ENCODE data around the gene HNF1B.

The HNF1B gene

GRCh38 chr17:37671824-37672547 lies 72.9 kb downstream of the HNF1B start:
- no peak overlapping the region for H3K9ac ChIP-seq (ENCODE audit: low read length)
- no peak for DNase-seq
- no peaks in the 10 kb centered on the region for H3K36me3 ChIP-seq (replicated peaks; ENCODE audit: insufficient read depth, low read length)
- no peaks in the 10 kb centered on the region for H3K4me1 ChIP-seq (ENCODE audit: low read length)
- H3K4me3 ChIP-seq (ENCODE audit: low read length), result no peak overlapping the region
- no peak overlapping the region for H3K27ac ChIP-seq (ENCODE audit: low read length)
- no peaks in the 10 kb centered on the region for H3K9me3 ChIP-seq (replicated peaks; ENCODE audit: insufficient read depth, low read length)
- no peaks in the 10 kb centered on the region for H4K20me1 ChIP-seq (ENCODE audit: insufficient read depth, low read length)
- H2AFZ ChIP-seq (ENCODE audit: low read length), result no peak overlapping the region
- H3K79me2 ChIP-seq (ENCODE audit: low read length), result no peaks in the 10 kb centered on the region
- no peaks in the 10 kb centered on the region for H3K27me3 ChIP-seq (replicated peaks; ENCODE audit: insufficient read depth, low read length)
- TF ChIP-seq, protein P1, sequence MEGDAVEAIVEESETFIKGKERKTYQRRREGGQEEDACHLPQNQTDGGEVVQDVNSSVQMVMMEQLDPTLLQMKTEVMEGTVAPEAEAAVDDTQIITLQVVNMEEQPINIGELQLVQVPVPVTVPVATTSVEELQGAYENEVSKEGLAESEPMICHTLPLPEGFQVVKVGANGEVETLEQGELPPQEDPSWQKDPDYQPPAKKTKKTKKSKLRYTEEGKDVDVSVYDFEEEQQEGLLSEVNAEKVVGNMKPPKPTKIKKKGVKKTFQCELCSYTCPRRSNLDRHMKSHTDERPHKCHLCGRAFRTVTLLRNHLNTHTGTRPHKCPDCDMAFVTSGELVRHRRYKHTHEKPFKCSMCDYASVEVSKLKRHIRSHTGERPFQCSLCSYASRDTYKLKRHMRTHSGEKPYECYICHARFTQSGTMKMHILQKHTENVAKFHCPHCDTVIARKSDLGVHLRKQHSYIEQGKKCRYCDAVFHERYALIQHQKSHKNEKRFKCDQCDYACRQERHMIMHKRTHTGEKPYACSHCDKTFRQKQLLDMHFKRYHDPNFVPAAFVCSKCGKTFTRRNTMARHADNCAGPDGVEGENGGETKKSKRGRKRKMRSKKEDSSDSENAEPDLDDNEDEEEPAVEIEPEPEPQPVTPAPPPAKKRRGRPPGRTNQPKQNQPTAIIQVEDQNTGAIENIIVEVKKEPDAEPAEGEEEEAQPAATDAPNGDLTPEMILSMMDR (IDR thresholded peaks at IDR 0.05; ENCODE audit: low read length), result no peak
- no peak for TF ChIP-seq EZH2phosphoT487 (IDR thresholded peaks at IDR 0.05; ENCODE audit: low read length)
- TF ChIP-seq EZH2 (optimal IDR thresholded peaks at IDR 0.05; ENCODE audit: low read depth, low read length), result no peak
- H3K9me2 ChIP-seq (replicated peaks; ENCODE audit: insufficient read depth, low read length), result no peaks in the 10 kb centered on the region
- no peaks in the 10 kb centered on the region for H3F3A ChIP-seq (ENCODE audit: insufficient read depth, low read length)
- no peak overlapping the region for H3K4me2 ChIP-seq (ENCODE audit: low read depth, low read length)

DNA sequence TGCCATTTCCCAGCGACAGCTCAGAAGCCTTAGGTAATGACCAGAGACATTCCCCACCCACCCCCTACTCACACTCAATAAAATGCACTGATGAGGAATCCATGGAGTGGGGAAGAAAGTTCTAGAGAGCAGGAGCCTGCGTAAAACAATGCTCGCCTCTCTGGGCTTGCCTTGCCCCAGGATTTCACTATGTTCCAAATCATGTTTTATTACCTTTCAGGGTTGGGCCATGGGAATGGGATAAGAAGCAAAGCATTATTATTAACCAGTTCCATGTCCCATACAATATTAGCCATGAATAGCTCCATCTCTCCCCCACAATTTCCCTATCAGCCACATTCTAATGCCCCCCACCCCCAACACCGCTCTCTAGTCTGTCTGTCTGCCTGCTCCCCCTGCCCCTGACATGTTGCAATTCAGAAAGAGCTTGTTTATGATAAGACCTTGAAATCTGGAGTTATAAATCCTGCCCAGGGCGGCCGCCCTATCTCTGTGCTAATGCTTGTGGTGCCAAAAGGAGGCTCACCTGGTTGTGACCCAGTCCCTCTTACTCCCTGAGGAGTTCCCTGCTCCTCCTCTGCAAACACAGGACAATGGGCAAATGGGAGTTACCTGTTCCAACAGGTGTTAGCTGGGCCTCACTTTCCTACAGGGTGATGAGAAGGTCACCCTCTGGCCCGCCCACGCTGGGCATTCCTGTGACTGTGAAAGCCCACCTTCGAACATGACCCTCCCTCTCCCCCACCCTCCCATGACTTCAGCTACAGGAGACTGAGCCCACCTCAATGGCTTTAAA lies 73.6 kb downstream of the HNF1B start:
- Histone ChIP-seq H3F3A (ENCODE audit: insufficient read depth, low read length) (no peaks in the 10 kb centered on the region), H2AFZ (ENCODE audit: low read length) (no peak overlapping the region), H3K9me2 (replicated peaks; ENCODE audit: insufficient read depth, low read length) (no peaks in the 10 kb centered on the region), H3K4me1 (ENCODE audit: low read length) (no peaks in the 10 kb centered on the region), H3K4me3 (ENCODE audit: low read length) (no peak overlapping the region), H4K20me1 (ENCODE audit: insufficient read depth, low read length) (no peaks in the 10 kb centered on the region), H3K9me3 (replicated peaks; ENCODE audit: insufficient read depth, low read length) (no peaks in the 10 kb centered on the region), H3K36me3 (replicated peaks; ENCODE audit: insufficient read depth, low read length) (no peaks in the 10 kb centered on the region), H3K27me3 (replicated peaks; ENCODE audit: insufficient read depth, low read length) (no peaks in the 10 kb centered on the region), H3K4me2 (ENCODE audit: low read depth, low read length) (no peak overlapping the region), H3K9ac (ENCODE audit: low read length) (no peak overlapping the region), H3K27ac (ENCODE audit: low read length) (no peak overlapping the region), H3K79me2 (ENCODE audit: low read length) (no peaks in the 10 kb centered on the region)
- DNase-seq, result no peak
- TF ChIP-seq, protein P1 (IDR thresholded peaks at IDR 0.05; ENCODE audit: low read length), result no peak
- no peak for TF ChIP-seq EZH2phosphoT487 (IDR thresholded peaks at IDR 0.05; ENCODE audit: low read length)
- TF ChIP-seq EZH2 (optimal IDR thresholded peaks at IDR 0.05; ENCODE audit: low read depth, low read length), result no peak

DNA sequence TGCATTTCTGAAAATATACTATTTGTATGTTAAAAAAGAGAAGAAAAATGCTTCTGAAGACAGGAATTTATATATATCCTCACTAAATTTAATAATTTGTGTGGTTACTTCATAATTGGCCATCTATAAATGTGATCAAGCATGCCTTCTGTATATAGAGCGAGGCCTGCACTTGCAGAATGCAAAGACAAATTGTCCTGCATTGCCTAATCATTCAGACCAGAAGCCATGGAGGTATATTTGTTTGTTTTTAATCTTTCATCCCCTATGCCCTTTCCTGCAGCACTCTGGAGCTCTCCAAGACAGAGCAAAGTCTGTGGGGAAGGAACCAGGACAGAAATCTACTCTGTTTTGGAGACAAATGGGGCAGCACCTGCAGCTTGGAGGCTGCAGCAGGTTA lies 77.8 kb downstream of the HNF1B start:
- no peak overlapping the region for H3K27ac ChIP-seq (ENCODE audit: low read length)

More for the DNA sequence above, 77.8 kb downstream of the HNF1B start:
- Histone ChIP-seq H4K20me1 (ENCODE audit: insufficient read depth, low read length) (no peaks in the 10 kb centered on the region), H3K9me3 (replicated peaks; ENCODE audit: insufficient read depth, low read length) (no peaks in the 10 kb centered on the region), H2AFZ (ENCODE audit: low read length) (no peak overlapping the region), H3K4me1 (ENCODE audit: low read length) (no peaks in the 10 kb centered on the region), H3F3A (ENCODE audit: insufficient read depth, low read length) (no peaks in the 10 kb centered on the region), H3K4me3 (ENCODE audit: low read length) (no peak overlapping the region), H3K4me2 (ENCODE audit: low read depth, low read length) (no peak overlapping the region), H3K36me3 (replicated peaks; ENCODE audit: insufficient read depth, low read length) (no peaks in the 10 kb centered on the region), H3K27me3 (replicated peaks; ENCODE audit: insufficient read depth, low read length) (no peaks in the 10 kb centered on the region), H3K9me2 (replicated peaks; ENCODE audit: insufficient read depth, low read length) (no peaks in the 10 kb centered on the region), H3K9ac (ENCODE audit: low read length) (no peak overlapping the region), H3K79me2 (ENCODE audit: low read length) (no peaks in the 10 kb centered on the region)
- TF ChIP-seq EZH2 (optimal IDR thresholded peaks at IDR 0.05; ENCODE audit: low read depth, low read length) (no peak), EZH2phosphoT487 (IDR thresholded peaks at IDR 0.05; ENCODE audit: low read length) (no peak)
- TF ChIP-seq, protein P1 (IDR thresholded peaks at IDR 0.05; ENCODE audit: low read length), result no peak
- DNase-seq, result no peak
